H1 (cell line): ENCODE results near the gene BAK1. TPM values are rescaled to one million over a fixed set of nuclear protein-coding genes. Genes with fewer than 3 reads are reported as not detected.
A peak's percentile ranks its signal among the peaks of the same experiment; 100 is the strongest.

Source experiments
- CTCF ChIA-PET: fragments of 300-600 bp; sonication (Branson Sonifier 250); formaldehyde crosslinking; loops from one replicate; lab custom pipeline; 2021; ENCODE audit not compliant: partially characterized antibody; lab: Charles Lee
- POLR2A ChIA-PET: fragments of 300-600 bp; sonication (Branson Sonifier 250); formaldehyde crosslinking; loops from one replicate; lab custom pipeline; 2021; ENCODE audit warnings: inconsistent platforms; ENCODE audit not compliant: partially characterized antibody; lab: Charles Lee
- DNase-seq, 2 experiments: peaks; one replicate each; pipeline versions ENCODE4 v3.0.0 to v3.0.0-alpha.2; 2010 to 2022; ENCODE audit warnings: low spot score in 2 of 2, low read depth in 1 of 2, mixed read lengths in 1 of 2
- FAIRE-seq: peaks from 2 replicates; lab custom pipeline; 2011; peaks lifted over from hg19 to GRCh38; lab: Jason Lieb, UNC
- H2AFZ ChIP-seq: 2 replicates; pipeline ENCODE4 v1.8.1; 2012; ENCODE audit warnings: low read length, inconsistent platforms
- H2AK5ac ChIP-seq: 2 replicates; pipeline ENCODE4 v1.6.1; 2013; ENCODE audit warnings: low read depth, low read length
- H2BK120ac ChIP-seq: replicated peaks from 2 replicates; pipeline ENCODE3; 2013; ENCODE audit warnings: low read depth, low read length, inconsistent platforms
- H2BK12ac ChIP-seq: 2 replicates; pipeline ENCODE4 v1.6.1; 2013; ENCODE audit warnings: low read depth, low read length
- H2BK15ac ChIP-seq: 2 replicates; pipeline ENCODE4 v1.6.1; 2013; ENCODE audit warnings: low read length
- H2BK20ac ChIP-seq: 2 replicates; pipeline ENCODE4 v1.6.1; 2013; ENCODE audit warnings: low read length
- H2BK5ac ChIP-seq: 2 replicates; pipeline ENCODE4 v1.6.1; 2013; ENCODE audit warnings: low read depth, low read length
- H3K14ac ChIP-seq: 2 replicates; pipeline ENCODE4 v1.6.1; 2013; ENCODE audit warnings: inconsistent platforms; ENCODE audit not compliant: insufficient read length
- H3K18ac ChIP-seq: 2 replicates; pipeline ENCODE4 v1.6.1; 2013; ENCODE audit warnings: low read length; ENCODE audit errors: extremely low read depth
- H3K23ac ChIP-seq: 2 replicates; pipeline ENCODE4 v1.6.1; 2013; ENCODE audit warnings: inconsistent platforms; ENCODE audit not compliant: insufficient read length
- H3K23me2 ChIP-seq: 2 replicates; pipeline ENCODE4 v1.6.1; 2013; ENCODE audit warnings: low read depth, low read length
- H3K27ac ChIP-seq: 2 replicates; pipeline ENCODE4 v1.6.1; 2011; ENCODE audit warnings: low read depth, low read length, inconsistent platforms
- H3K27me3 ChIP-seq, 4 experiments: replicated peaks in 1 of 4; 1 replicate in 1 of 4; 2 replicates in 3 of 4; pipeline versions ENCODE4 v1.6.1 to v1.8.1; 2011 to 2013; ENCODE audit warnings: low read length in 3 of 4, mild to moderate bottlenecking in 3 of 4, inconsistent platforms in 2 of 4, mixed read lengths in 2 of 4, moderate library complexity in 1 of 4; ENCODE audit not compliant: control insufficient read depth in 3 of 4, insufficient read depth in 3 of 4; ENCODE audit errors: extremely low read depth in 1 of 4
- H3K36me3 ChIP-seq, 4 experiments: 2 replicates each; pipeline versions ENCODE4 v1.6.1 to v1.8.1; 2011 to 2013; ENCODE audit warnings: mild to moderate bottlenecking in 4 of 4, low read length in 3 of 4, moderate library complexity in 2 of 4, control low read depth in 1 of 4, inconsistent platforms in 1 of 4; ENCODE audit not compliant: insufficient read depth in 4 of 4, control insufficient read depth in 2 of 4
- H3K4ac ChIP-seq: replicated peaks from 2 replicates; pipeline ENCODE3; 2013; ENCODE audit warnings: low read length, low read depth, mixed read lengths, inconsistent platforms; ENCODE audit not compliant: insufficient read length
- H3K4me1 ChIP-seq, 4 experiments: replicated peaks in 1 of 4; 1 replicate in 1 of 4; 2 replicates in 3 of 4; pipeline versions ENCODE4 v1.6.1 to v1.8.1; 2011 to 2013; ENCODE audit warnings: low read length in 3 of 4, inconsistent platforms in 2 of 4, mixed read lengths in 1 of 4; ENCODE audit not compliant: insufficient read depth in 4 of 4, control insufficient read depth in 3 of 4
- H3K4me2 ChIP-seq, 2 experiments: 2 replicates each; pipeline versions ENCODE4 v1.6.1 to v1.8.1; 2011 to 2013; ENCODE audit warnings: low read depth in 2 of 2, low read length in 2 of 2, control low read depth in 1 of 2, inconsistent platforms in 1 of 2, mild to moderate bottlenecking in 1 of 2; ENCODE audit not compliant: insufficient read depth in 1 of 2
- H3K4me3 ChIP-seq, 4 experiments: fragments of 200-600, 300-600 bp in 1 of 4; sonication (generic), shearing (Covaris generic), sonication (Bioruptor Twin) in 1 of 4; 2 replicates each; pipeline versions ENCODE4 v1.5.1 to v1.8.1; 2011 to 2016; ENCODE audit warnings: low read length in 4 of 4, low read depth in 3 of 4, control low read depth in 2 of 4, inconsistent platforms in 2 of 4, mild to moderate bottlenecking in 2 of 4, mixed read lengths in 1 of 4, moderate library complexity in 1 of 4; ENCODE audit not compliant: insufficient read depth in 2 of 4; ENCODE audit errors: extremely low read depth in 1 of 4
- H3K56ac ChIP-seq: replicated peaks from 2 replicates; pipeline ENCODE3; 2013; ENCODE audit warnings: low read depth, mild to moderate bottlenecking, mixed read lengths, low read length, inconsistent platforms; ENCODE audit not compliant: insufficient read length
- H3K79me1 ChIP-seq: 2 replicates; pipeline ENCODE4 v1.6.1; 2013; ENCODE audit warnings: low read depth, low read length, control low read depth
- H3K79me2 ChIP-seq, 2 experiments: 2 replicates each; pipeline versions ENCODE4 v1.6.1 to v1.8.1; 2012 to 2013; ENCODE audit warnings: low read length in 2 of 2, mild to moderate bottlenecking in 2 of 2, inconsistent platforms in 1 of 2; ENCODE audit not compliant: insufficient read depth in 2 of 2, control insufficient read depth in 1 of 2
- H3K9ac ChIP-seq, 4 experiments: replicated peaks in 1 of 4; 1 replicate in 1 of 4; 2 replicates in 3 of 4; pipeline versions ENCODE4 v1.6.1 to v1.8.1; 2011 to 2013; ENCODE audit warnings: low read depth in 3 of 4, low read length in 3 of 4, control low read depth in 2 of 4, mild to moderate bottlenecking in 2 of 4, moderate library complexity in 2 of 4, inconsistent platforms in 1 of 4; ENCODE audit errors: extremely low read depth in 1 of 4
- H3K9me3 ChIP-seq, 2 experiments: 2 replicates each; pipeline versions ENCODE4 v1.6.1 to v1.8.1; 2012 to 2013; ENCODE audit warnings: mild to moderate bottlenecking in 2 of 2, moderate library complexity in 2 of 2, control low read depth in 1 of 2, inconsistent platforms in 1 of 2, low read depth in 1 of 2, low read length in 1 of 2, mixed read lengths in 1 of 2; ENCODE audit not compliant: insufficient read depth in 2 of 2
- H4K20me1 ChIP-seq, 2 experiments: replicated peaks in 1 of 2; 2 replicates each; pipeline versions ENCODE3 to v1.8.1; 2011 to 2013; ENCODE audit warnings: inconsistent platforms in 2 of 2, low read length in 2 of 2, mild to moderate bottlenecking in 1 of 2; ENCODE audit not compliant: insufficient read depth in 2 of 2, control insufficient read depth in 1 of 2
- H4K5ac ChIP-seq: 2 replicates; pipeline ENCODE4 v1.6.1; 2013; ENCODE audit warnings: low read length, low read depth, mixed read lengths, inconsistent platforms; ENCODE audit not compliant: insufficient read length
- H4K8ac ChIP-seq: 2 replicates; pipeline ENCODE4 v1.8.0; 2013; ENCODE audit warnings: mild to moderate bottlenecking, moderate library complexity, low read length, inconsistent platforms; ENCODE audit not compliant: insufficient read depth; ENCODE audit errors: extremely low read depth
- H4K91ac ChIP-seq: replicated peaks from 2 replicates; pipeline ENCODE3; 2013; ENCODE audit warnings: low read length, mixed read lengths, inconsistent platforms; ENCODE audit not compliant: insufficient read length
- ASH2L ChIP-seq: fragments of 200-600, 300-600 bp; sonication (generic); IDR thresholded peaks from one replicate; pipeline ENCODE4 v1.7.1; 2017; ENCODE audit warnings: low read length
- CHD1 ChIP-seq: IDR thresholded peaks from 2 replicates; pipeline ENCODE4 v1.6.1; 2012; ENCODE audit warnings: low read depth, low read length, improper control_type of control experiment
- CREB1 ChIP-seq: IDR thresholded peaks from 2 replicates; pipeline ENCODE4 v1.6.1; 2012; ENCODE audit warnings: inconsistent platforms
- EZH2 ChIP-seq: fragments of 200-600 bp; sonication (generic); IDR thresholded peaks from 2 replicates; pipeline ENCODE4 v1.7.1; 2012; ENCODE audit warnings: low read depth, mild to moderate bottlenecking, moderate library complexity, low read length, inconsistent platforms; ENCODE audit not compliant: severe bottlenecking
- GTF2F1 ChIP-seq: IDR thresholded peaks from 2 replicates; pipeline ENCODE4 v1.6.1; 2012; ENCODE audit warnings: low read depth, low read length, improper control_type of control experiment, borderline replicate concordance
- HDAC6 ChIP-seq: IDR thresholded peaks from one replicate; pipeline ENCODE4 v1.7.1; 2012; ENCODE audit warnings: low read depth, mild to moderate bottlenecking, inconsistent platforms, low read length, moderate library complexity
- JUN ChIP-seq: IDR thresholded peaks from 2 replicates; pipeline ENCODE4 v1.6.1; 2011; ENCODE audit warnings: low read depth, mild to moderate bottlenecking, improper control_type of control experiment, low read length
- RAD21 ChIP-seq, 2 experiments: IDR thresholded peaks in 1 of 2; conservative IDR thresholded peaks in 1 of 2; 2 replicates each; pipeline ENCODE4 v1.6.1; 2011; ENCODE audit warnings: low read depth in 2 of 2, low read length in 2 of 2, improper control_type of control experiment in 1 of 2, inconsistent platforms in 1 of 2, mild to moderate bottlenecking in 1 of 2, moderate library complexity in 1 of 2
- RNF2 ChIP-seq: fragments of 200-900, 300-1000 bp; sonication (generic); IDR thresholded peaks from 2 replicates; pipeline ENCODE4 v1.7.1; 2016; ENCODE audit warnings: borderline replicate concordance, low read depth, mild to moderate bottlenecking, antibody characterized with exemption, low read length; ENCODE audit not compliant: poor library complexity, severe bottlenecking; ENCODE audit errors: missing control alignments
- SP2 ChIP-seq: IDR thresholded peaks from 2 replicates; pipeline ENCODE4 v1.6.1; 2012; ENCODE audit warnings: mild to moderate bottlenecking, low read length, inconsistent platforms
- USF2 ChIP-seq: IDR thresholded peaks from 2 replicates; pipeline ENCODE4 v1.6.1; 2011; ENCODE audit warnings: low read length, improper control_type of control experiment
- WGBS, 2 experiments: shearing (Covaris generic) in 1 of 2; methylation state at CpG; one replicate each; pipeline versions ENCODE4 v1.1.6 to v1.1.7; 2013 to 2015; ENCODE audit warnings: low lambda C conversion rate in 2 of 2, mixed read lengths in 2 of 2, inconsistent platforms in 1 of 2, low coverage in 1 of 2, missing lambda C conversion rate in 1 of 2; ENCODE audit not compliant: insufficient replicate concordance in 2 of 2, insufficient coverage in 1 of 2, insufficient read length in 1 of 2; ENCODE audit errors: extremely low coverage in 1 of 2, missing lambda C conversion rate in 1 of 2; 5-methylcytosine and 5-hydroxymethylcytosine counted together
- polyA plus RNA-seq, 7 experiments: library from polyadenylated mRNA; depleted of rRNA in 3 of 7; stranded (reverse) in 5 of 7; unstranded in 2 of 7; fragments of >200 nt in 5 of 7; fragments of 200-250 nt in 2 of 7; gene quantifications; 1 replicate in 5 of 7; 2 replicates in 1 of 7; 4 replicates in 1 of 7; pipeline versions ENCODE4 v1.2.1 to v1.2.3, GENCODE V29; 2011 to 2013; ENCODE audit warnings: missing spikeins in 2 of 7, mixed read lengths in 2 of 7
- total RNA-seq: library from RNA; stranded (reverse); fragmentation: NEBNext Ultra II Directional; extraction: Animal tissue kit (Norgen Biotek cat#: 25700); gene quantifications from 2 replicates; pipeline ENCODE4 v1.2.1, GENCODE V29; 2021
- TF ChIP-seq, protein P1 (sequence below): IDR thresholded peaks from 2 replicates; pipeline ENCODE4 v1.6.1; 2012; ENCODE audit warnings: inconsistent platforms

BAK1 gene
- total and polyA plus RNA-seq, 2 of the 8 experiments (the other 6 are each of a cell fraction or from before 2014, with no cell fraction given): 43.3 to 43.4 TPM

DNA sequence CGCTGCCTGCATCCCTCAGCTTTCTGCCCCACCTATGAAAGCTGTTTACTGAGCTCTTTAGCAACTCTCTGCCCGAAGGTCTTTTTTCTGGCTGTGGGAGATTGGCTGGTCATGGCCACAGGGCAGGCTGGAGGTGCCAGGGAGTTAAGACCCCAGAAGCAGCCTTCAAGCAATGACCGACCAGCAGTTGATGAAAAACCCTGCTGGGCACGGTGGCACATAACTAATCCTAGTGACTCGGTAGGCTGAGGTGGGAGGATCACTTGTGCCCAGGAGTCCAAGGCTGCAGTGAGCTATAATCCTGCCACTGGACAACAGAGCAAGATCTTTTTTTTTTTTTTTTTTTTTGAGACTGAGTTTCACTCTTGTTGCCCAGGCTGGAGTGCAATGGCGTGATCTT is 20.7 kb upstream of the BAK1 start:
- H3K79me1 ChIP-seq: no peaks in the 10 kb centered on the region
- no peak overlapping the region for H4K5ac ChIP-seq
- H3K27ac ChIP-seq: no peak overlapping the region
- H3K27me3 ChIP-seq: no peaks in the 10 kb centered on the region
- peaks cover 0 to 4% (median 0%) of the 10 kb centered on the region in 4 experiments; a peak in 1 of 7 replicates for H3K4me1 ChIP-seq
- H2BK20ac ChIP-seq: no peak overlapping the region
- no peak overlapping the region for H3K56ac ChIP-seq
- H3K9me3 ChIP-seq: peaks cover 3 to 5% of the 10 kb centered on the region in 2 experiments; a peak in 1 of 4 replicates
- no peaks in the 10 kb centered on the region for H3K36me3 ChIP-seq
- H3K18ac ChIP-seq: no peak overlapping the region
- no peaks in the 10 kb centered on the region for H3K79me2 ChIP-seq
- no peak overlapping the region for H3K4me3 ChIP-seq
- 97% methylated on average over 6 of the region's 6 CpGs; no CpG with 5 or more reads in 1 of the 2 experiments for WGBS, 2 experiments
- FAIRE-seq: no peak
- H3K4me2 ChIP-seq: no peak overlapping the region
- no peak overlapping the region for H3K4ac ChIP-seq
- H3K23ac ChIP-seq: no peak overlapping the region
- H4K91ac ChIP-seq: no peak overlapping the region
- ChIA-PET POLR2A (interaction anchor here (1.0 kb wide), 1 partner anchor 93 kb away, joined by 3 read pairs; no protein-coding TSS in a partner anchor), CTCF (interaction anchor here (0.7 to 2.5 kb wide), 3 partner anchors 11 to 50 kb away, joined by 3 to 11 read pairs (median 3); no protein-coding TSS in a partner anchor)
- no peak overlapping the region for H2BK120ac ChIP-seq
- H2AK5ac ChIP-seq: 0 out of 2 replicates have a peak overlapping the region, but pooled peaks have one; percentile 3
- no peak for DNase-seq
- no peak overlapping the region for H2BK5ac ChIP-seq
- no peaks in the 10 kb centered on the region for H3K23me2 ChIP-seq
- no peak overlapping the region for H3K14ac ChIP-seq
- no peak overlapping the region for H2BK12ac ChIP-seq
- H3K9ac ChIP-seq: no peak overlapping the region
- H2BK15ac ChIP-seq: no peak overlapping the region
- no peak overlapping the region for H4K8ac ChIP-seq
- H2AFZ ChIP-seq: no peak overlapping the region
- H4K20me1 ChIP-seq: no peaks in the 10 kb centered on the region
- no peak for TF ChIP-seq RNF2
- no peak for TF ChIP-seq GTF2F1
- TF ChIP-seq CREB1: no peak
- no peak for TF ChIP-seq SP2
- no peak for TF ChIP-seq ASH2L
- TF ChIP-seq JUN: no peak
- TF ChIP-seq EZH2: no peak
- no peak for TF ChIP-seq RAD21 (IDR thresholded peaks at IDR 0.05 in 1 of 2, conservative IDR thresholded peaks at IDR 0.05 in 1 of 2; ENCODE audit: low read depth in 2 of 2, low read length in 2 of 2)
- no peak for TF ChIP-seq CHD1
- TF ChIP-seq HDAC6: no peak
- TF ChIP-seq, protein P1, sequence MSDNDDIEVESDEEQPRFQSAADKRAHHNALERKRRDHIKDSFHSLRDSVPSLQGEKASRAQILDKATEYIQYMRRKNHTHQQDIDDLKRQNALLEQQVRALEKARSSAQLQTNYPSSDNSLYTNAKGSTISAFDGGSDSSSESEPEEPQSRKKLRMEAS: no peak
- no peak for TF ChIP-seq USF2
